ENCODE results near the gene NPIPA5.
"Not testable (repeated sequence)": the region's sequence is repeated elsewhere in the genome, so short reads cannot be mapped to it uniquely, and the experiment has no call there.

Gene NPIPA5

GRCh38 chr16:15314562-15314961, 63.5 kb downstream of the NPIPA5 start:
- DNase-seq; intact Hi-C loops (cut with DNase I): not testable (repeated sequence)
